HEK293 (cell line): ENCODE measurements around the gene RASA4B.

Experiments used
- CTCF ChIA-PET: fragments of 350-600 bp; formaldehyde crosslinking; extraction: SDS; loops from one replicate; lab custom pipeline; 2021; ENCODE audit warnings: antibody characterized with exemption; lab: Yijun Ruan, JAX
- POLR2A ChIA-PET: fragments of 300-600 bp; formaldehyde crosslinking; extraction: SDS; loops from one replicate; lab custom pipeline; 2020; ENCODE audit warnings: antibody characterized with exemption, inconsistent platforms; lab: Yijun Ruan, JAX
- H3K27ac ChIP-seq: fragments of 200-500 bp; sonication (Bioruptor generic); 2 replicates; pipeline ENCODE4 v1.5.1; 2014; ENCODE audit warnings: low read depth, low read length, control low read depth, inconsistent platforms; ENCODE audit errors: extremely low read depth
- H3K36me3 ChIP-seq, 2 experiments: fragments of 200-500 bp in 1 of 2; sonication (Bioruptor generic) in 1 of 2; 1 replicate in 1 of 2; 2 replicates in 1 of 2; pipeline ENCODE4 v1.5.1; 2014 to 2017; ENCODE audit warnings: inconsistent platforms in 2 of 2, low read length in 2 of 2; ENCODE audit not compliant: control insufficient read depth in 2 of 2, insufficient read depth in 1 of 2
- H3K4me1 ChIP-seq: fragments of 200-500 bp; sonication (Bioruptor generic); 2 replicates; pipeline ENCODE4 v1.5.1; 2014; ENCODE audit warnings: mild to moderate bottlenecking, low read length, inconsistent platforms; ENCODE audit not compliant: control insufficient read depth, insufficient read depth
- H3K4me3 ChIP-seq: 2 replicates; pipeline ENCODE4 v1.5.1; 2011; ENCODE audit warnings: low read depth, mild to moderate bottlenecking, control low read depth, low read length, moderate library complexity
- H3K9me3 ChIP-seq: fragments of 200-500 bp; sonication (Bioruptor generic); 2 replicates; pipeline ENCODE4 v1.5.1; 2014; ENCODE audit warnings: low read depth, low read length, inconsistent platforms; ENCODE audit not compliant: control insufficient read depth, insufficient read depth
- BCL11A ChIP-seq: fragments of 450-650 bp; formaldehyde crosslinking; IDR thresholded peaks from 2 replicates; pipeline ENCODE4 v1.5.1; 2016; ENCODE audit warnings: low read depth, missing biosample characterization, missing genetic modification characterization
- PRDM10 ChIP-seq: fragments of 450-650 bp; formaldehyde crosslinking; IDR thresholded peaks from 2 replicates; pipeline ENCODE4 v1.5.1; 2016; ENCODE audit warnings: missing biosample characterization, missing genetic modification characterization
- REST ChIP-seq: fragments of 450-650 bp; formaldehyde crosslinking; IDR thresholded peaks from 2 replicates; pipeline ENCODE4 v1.5.1; 2016; ENCODE audit warnings: missing biosample characterization, missing genetic modification characterization
- ZBTB17 ChIP-seq: fragments of 450-650 bp; formaldehyde crosslinking; IDR thresholded peaks from 2 replicates; pipeline ENCODE4 v1.5.1; 2016; ENCODE audit warnings: missing biosample characterization, missing genetic modification characterization
- ZBTB6 ChIP-seq: fragments of 450-650 bp; formaldehyde crosslinking; IDR thresholded peaks from 2 replicates; pipeline ENCODE4 v1.5.1; 2017; ENCODE audit warnings: missing biosample characterization, missing genetic modification characterization
- ZNF10 ChIP-seq: fragments of 450-650 bp; formaldehyde crosslinking; IDR thresholded peaks from 2 replicates; pipeline ENCODE4 v1.5.1; 2017; ENCODE audit warnings: missing biosample characterization, missing genetic modification characterization
- ZNF138 ChIP-seq: fragments of 450-650 bp; formaldehyde crosslinking; IDR thresholded peaks from 2 replicates; pipeline ENCODE4 v1.5.1; 2016; ENCODE audit warnings: missing biosample characterization, missing genetic modification characterization, borderline replicate concordance
- ZNF18 ChIP-seq: fragments of 450-650 bp; formaldehyde crosslinking; IDR thresholded peaks from 2 replicates; pipeline ENCODE4 v1.5.1; 2016; ENCODE audit warnings: missing biosample characterization, missing genetic modification characterization
- ZNF239 ChIP-seq: fragments of 450-650 bp; formaldehyde crosslinking; IDR thresholded peaks from 2 replicates; pipeline ENCODE4 v1.5.1; 2016; ENCODE audit warnings: missing biosample characterization, missing genetic modification characterization
- ZNF366 ChIP-seq: fragments of 450-650 bp; formaldehyde crosslinking; conservative IDR thresholded peaks from 2 replicates; pipeline ENCODE4 v1.5.1; 2016; ENCODE audit warnings: missing biosample characterization, missing genetic modification characterization
- ZNF521 ChIP-seq: fragments of 450-650 bp; formaldehyde crosslinking; IDR thresholded peaks from 2 replicates; pipeline ENCODE4 v1.5.1; 2017; ENCODE audit warnings: missing biosample characterization, mild to moderate bottlenecking, missing genetic modification characterization
- ZNF645 ChIP-seq: fragments of 450-650 bp; formaldehyde crosslinking; IDR thresholded peaks from 2 replicates; pipeline ENCODE4; 2016; ENCODE audit warnings: missing biosample characterization, missing genetic modification characterization
- ZSCAN23 ChIP-seq: fragments of 450-650 bp; formaldehyde crosslinking; IDR thresholded peaks from 2 replicates; pipeline ENCODE4 v1.5.1; 2016; ENCODE audit warnings: missing biosample characterization, missing genetic modification characterization

Gene RASA4B

GRCh38 chr7:102463841-102464576 lies 53.6 kb downstream of the RASA4B start (continued):
- TF ChIP-seq ZSCAN23 (0 out of 2 replicates have a peak, but pooled peaks have one; percentile 48), ZBTB17 (tag by site-specific recombination) (peak; percentile 99), ZNF239 (tag by site-specific recombination) (0 out of 2 replicates have a peak, but pooled peaks have one; percentile 28), ZNF10 (tag by site-specific recombination) (no peak), ZBTB6 (peak; percentile 98)

GRCh38 chr7:102460467-102460866 lies 57.1 kb downstream of the RASA4B start:
- no peak overlapping the region for H3K27ac ChIP-seq
- no peak overlapping the region for H3K4me3 ChIP-seq
- TF ChIP-seq REST (tag by site-specific recombination) (peak; percentile 67), PRDM10 (tag by site-specific recombination) (no peak), ZNF366 (no peak), ZNF521 (tag by site-specific recombination) (no peak), ZNF645 (tag by site-specific recombination) (no peak), BCL11A (no peak), ZNF138 (no peak), ZNF18 (no peak)
- TF ChIP-seq, all 188 proteins: peak for 1
- POLR2A ChIA-PET: no interaction called here
- H3K9me3 ChIP-seq: no peaks in the 10 kb centered on the region
- peaks cover 8 to 23% of the 10 kb centered on the region in 2 experiments; a peak in 2 of 3 replicates for H3K36me3 ChIP-seq
- CTCF ChIA-PET: no interaction called here
- H3K4me1 ChIP-seq: peaks cover 3% of the 10 kb centered on the region; the same call in 1 of the 2 replicates
